Fibroblast of lung (primary cell): ENCODE measurements around the gene LIPT2. TPM values are rescaled to one million over a fixed set of nuclear protein-coding genes. Genes with fewer than 3 reads are reported as not detected.
"Not testable (repeated sequence)": the region's sequence is repeated elsewhere in the genome, so short reads cannot be mapped to it uniquely, and the experiment has no call there.

Experiments used
- DNase-seq, 2 donors: peaks; one replicate each; pipeline versions ENCODE4 v3.0.0 to v3.0.0-alpha.2; 2010; ENCODE audit warnings: low read depth in 2 of 2
- H2AFZ ChIP-seq: 2 replicates; pipeline ENCODE4 v1.5.1; 2012; ENCODE audit warnings: low read length, control low read depth, inconsistent platforms
- H3K27ac ChIP-seq: 2 replicates; pipeline ENCODE4 v1.5.1; 2011; ENCODE audit warnings: low read length, control low read depth; ENCODE audit not compliant: insufficient read depth
- H3K27me3 ChIP-seq: 2 replicates; pipeline ENCODE4 v1.5.1; 2011; ENCODE audit warnings: mild to moderate bottlenecking, low read length; ENCODE audit not compliant: control insufficient read depth, insufficient read depth
- H3K36me3 ChIP-seq: 2 replicates; pipeline ENCODE4 v1.5.1; 2011; ENCODE audit warnings: low read length; ENCODE audit not compliant: control insufficient read depth, insufficient read depth
- H3K4me1 ChIP-seq: 2 replicates; pipeline ENCODE4 v1.5.1; 2011; ENCODE audit warnings: low read length; ENCODE audit not compliant: control insufficient read depth, insufficient read depth; ENCODE audit errors: extremely low read depth
- H3K4me2 ChIP-seq: 2 replicates; pipeline ENCODE4 v1.5.1; 2011; ENCODE audit warnings: low read length, control low read depth; ENCODE audit not compliant: insufficient read depth; ENCODE audit errors: extremely low read depth
- H3K4me3 ChIP-seq, 4 experiments: fragments of 200-600 bp in 1 of 4; sonication (generic) in 1 of 4; replicated peaks in 1 of 4; 2 replicates each; pipeline ENCODE4 v1.5.1; 2011 to 2016; ENCODE audit warnings: low read length in 4 of 4, low read depth in 3 of 4, mild to moderate bottlenecking in 3 of 4, control low read depth in 2 of 4, inconsistent platforms in 1 of 4, mixed read lengths in 1 of 4; ENCODE audit not compliant: insufficient read depth in 1 of 4; ENCODE audit errors: control extremely low read depth in 1 of 4
- H3K79me2 ChIP-seq: 2 replicates; pipeline ENCODE4 v1.5.1; 2012; ENCODE audit warnings: mild to moderate bottlenecking, low read length, inconsistent platforms; ENCODE audit not compliant: control insufficient read depth, insufficient read depth
- H3K9ac ChIP-seq: 2 replicates; pipeline ENCODE4 v1.5.1; 2011; ENCODE audit warnings: mild to moderate bottlenecking, low read length, control low read depth; ENCODE audit not compliant: insufficient read depth
- H3K9me3 ChIP-seq: 2 replicates; pipeline ENCODE4 v1.5.1; 2012; ENCODE audit warnings: low read depth, low read length; ENCODE audit not compliant: control insufficient read depth, insufficient read depth
- H4K20me1 ChIP-seq: 2 replicates; pipeline ENCODE4 v1.5.1; 2011; ENCODE audit warnings: low read length; ENCODE audit not compliant: control insufficient read depth, insufficient read depth; ENCODE audit errors: extremely low read depth
- EZH2 ChIP-seq: IDR thresholded peaks from 2 replicates; pipeline ENCODE4 v1.5.1; 2012; ENCODE audit warnings: low read length, control low read depth, mild to moderate bottlenecking; ENCODE audit errors: missing control alignments
- polyA plus RNA-seq, 2 donors: library from polyadenylated mRNA; depleted of rRNA in 1 of 2; stranded (reverse) in 1 of 2; unstranded in 1 of 2; fragments of >200 nt; gene quantifications; 2 replicates each; pipeline ENCODE4 v1.2.1, GENCODE V29; 2011 to 2012; ENCODE audit warnings: missing spikeins in 1 of 2
- total RNA-seq: library from RNA; depleted of rRNA; stranded (reverse); fragments of >200 nt; gene quantifications from 2 replicates; pipeline ENCODE4 v1.2.1, GENCODE V29; 2014
- TF ChIP-seq, protein P1 (sequence below), 2 donors: IDR thresholded peaks in 1 of 2; conservative IDR thresholded peaks in 1 of 2; 1 replicate in 1 of 2; 2 replicates in 1 of 2; pipeline ENCODE4 v1.5.1; 2011 to 2012; ENCODE audit warnings: low read length in 2 of 2, control low read depth in 1 of 2, inconsistent platforms in 1 of 2, low read depth in 1 of 2, mild to moderate bottlenecking in 1 of 2

Gene LIPT2
- total and polyA plus RNA-seq, 2 donors (not counting 1 experiment from before 2014, with no cell fraction given): 1.8 to 2.8 TPM

DNA sequence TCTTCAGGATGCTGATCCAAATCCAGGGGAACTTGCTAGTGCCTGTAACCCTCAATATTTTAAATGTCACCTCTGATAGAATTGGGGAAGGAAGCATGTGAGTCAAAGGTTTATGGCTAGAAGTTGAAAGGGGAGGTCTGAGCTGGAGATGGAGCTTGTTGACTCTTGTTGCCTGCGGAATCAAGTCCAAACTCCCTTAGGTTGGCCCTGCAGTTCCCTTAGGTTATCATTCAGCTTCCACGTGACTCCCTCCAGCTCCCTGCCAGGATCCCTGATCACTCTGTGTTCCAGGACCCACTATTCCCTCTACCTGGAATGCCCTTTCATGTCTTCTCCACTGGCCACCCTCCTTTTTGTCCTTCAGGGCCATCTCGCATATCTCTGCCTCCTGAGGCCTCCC is 26.2 kb upstream of the LIPT2 start:
- Histone ChIP-seq H3K27me3 (peaks cover 12% of the 10 kb centered on the region), H3K4me1 (no peaks in the 10 kb centered on the region), H3K9ac (no peak overlapping the region), H3K4me2 (no peak overlapping the region), H3K36me3 (no peaks in the 10 kb centered on the region), H3K79me2 (no peaks in the 10 kb centered on the region), H3K9me3 (no peaks in the 10 kb centered on the region), H4K20me1 (no peaks in the 10 kb centered on the region), H2AFZ (no peak overlapping the region), H3K4me3 (no peak overlapping the region), H3K27ac (no peak overlapping the region)
- DNase-seq: no peak
- TF ChIP-seq, protein P1, sequence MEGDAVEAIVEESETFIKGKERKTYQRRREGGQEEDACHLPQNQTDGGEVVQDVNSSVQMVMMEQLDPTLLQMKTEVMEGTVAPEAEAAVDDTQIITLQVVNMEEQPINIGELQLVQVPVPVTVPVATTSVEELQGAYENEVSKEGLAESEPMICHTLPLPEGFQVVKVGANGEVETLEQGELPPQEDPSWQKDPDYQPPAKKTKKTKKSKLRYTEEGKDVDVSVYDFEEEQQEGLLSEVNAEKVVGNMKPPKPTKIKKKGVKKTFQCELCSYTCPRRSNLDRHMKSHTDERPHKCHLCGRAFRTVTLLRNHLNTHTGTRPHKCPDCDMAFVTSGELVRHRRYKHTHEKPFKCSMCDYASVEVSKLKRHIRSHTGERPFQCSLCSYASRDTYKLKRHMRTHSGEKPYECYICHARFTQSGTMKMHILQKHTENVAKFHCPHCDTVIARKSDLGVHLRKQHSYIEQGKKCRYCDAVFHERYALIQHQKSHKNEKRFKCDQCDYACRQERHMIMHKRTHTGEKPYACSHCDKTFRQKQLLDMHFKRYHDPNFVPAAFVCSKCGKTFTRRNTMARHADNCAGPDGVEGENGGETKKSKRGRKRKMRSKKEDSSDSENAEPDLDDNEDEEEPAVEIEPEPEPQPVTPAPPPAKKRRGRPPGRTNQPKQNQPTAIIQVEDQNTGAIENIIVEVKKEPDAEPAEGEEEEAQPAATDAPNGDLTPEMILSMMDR (conservative IDR thresholded peaks at IDR 0.05 in 1 of 2, IDR thresholded peaks at IDR 0.05 in 1 of 2; ENCODE audit: low read depth in 1 of 2, low read length in 2 of 2): no peak
- TF ChIP-seq EZH2: no peak

- not testable (repeated sequence) for DNase-seq, H3K79me2 ChIP-seq, H3K9me3 ChIP-seq, H2AFZ ChIP-seq, H4K20me1 ChIP-seq, H3K9ac ChIP-seq, H3K36me3 ChIP-seq, H3K4me1 ChIP-seq, H3K4me3 ChIP-seq, H3K4me2 ChIP-seq, H3K27ac ChIP-seq
- peaks cover 10% of the 10 kb centered on the region for H3K27me3 ChIP-seq
Observed at GRCh38 chr11:74517592-74517991, 24.1 kb upstream of the LIPT2 start.

GRCh38 chr11:74507582-74507981 is 14.1 kb upstream of the LIPT2 start:
- Histone ChIP-seq H3K36me3 (no peaks in the 10 kb centered on the region), H3K79me2 (no peaks in the 10 kb centered on the region), H3K4me2 (no peak overlapping the region), H2AFZ (no peak overlapping the region), H3K4me3 (no peak overlapping the region), H3K4me1 (no peaks in the 10 kb centered on the region), H3K9ac (no peak overlapping the region), H3K27me3 (peaks cover 3% of the 10 kb centered on the region), H3K9me3 (no peaks in the 10 kb centered on the region), H4K20me1 (no peaks in the 10 kb centered on the region), H3K27ac (no peak overlapping the region)
- TF ChIP-seq, protein P1 (conservative IDR thresholded peaks at IDR 0.05 in 1 of 2, IDR thresholded peaks at IDR 0.05 in 1 of 2; ENCODE audit: low read depth in 1 of 2, low read length in 2 of 2): no peak
- TF ChIP-seq EZH2: no peak
- no peak for DNase-seq
